Stimulated activated CD4-positive, alpha-beta T cell treated with anti-CD3 and anti-CD28 coated beads, Interleukin-2, amount 100 ng/mL, for 4 hours (primary cell): ENCODE results near the gene CNTN2.

ENCODE experiments used
- DNase-seq: peaks from one replicate; pipeline ENCODE4 v3.0.0-alpha.2; 2020; ENCODE audit warnings: low read depth

CNTN2 gene

DNA sequence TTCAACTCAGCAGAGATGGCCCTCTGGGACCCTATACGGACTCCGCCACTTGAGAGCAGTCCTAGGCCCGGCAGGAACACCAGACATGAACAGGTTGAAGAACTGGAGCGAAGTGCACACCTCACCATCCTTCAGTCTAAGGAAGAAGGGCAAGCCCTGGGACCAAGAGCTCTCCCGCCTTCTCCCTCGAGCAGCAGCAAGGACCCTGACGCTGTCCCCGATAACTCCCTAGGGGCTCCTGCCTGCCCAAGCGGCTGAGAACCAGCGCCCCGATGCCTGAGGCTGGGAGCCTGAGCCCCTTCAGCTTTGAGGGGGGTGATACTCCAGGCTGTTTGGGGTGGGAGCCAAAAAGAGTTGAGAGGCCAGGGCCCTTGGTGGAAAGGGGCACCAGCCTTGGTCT lies 31.1 kb downstream of the CNTN2 start:
- DNase-seq = no peak

DNA sequence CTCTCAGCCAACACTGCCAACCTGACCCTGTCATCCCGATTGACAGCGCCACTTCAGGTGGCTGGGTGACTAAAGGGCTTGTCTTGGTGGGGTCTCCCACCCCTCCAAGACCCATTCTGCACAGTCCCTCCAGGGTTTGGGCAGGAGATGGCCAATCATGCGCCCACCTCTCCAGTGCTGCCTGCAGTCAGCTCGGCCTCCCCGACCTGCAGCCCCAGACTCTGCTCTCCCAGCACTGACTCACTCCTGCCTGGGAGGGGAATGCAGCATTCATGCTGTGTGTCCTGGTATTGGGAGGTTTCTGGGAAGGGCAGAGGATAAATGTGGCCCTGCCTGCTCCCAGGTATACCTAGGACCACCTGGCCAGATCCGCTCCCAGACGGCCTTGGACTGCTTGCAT lies 31.5 kb downstream of the CNTN2 start:
- no peak for DNase-seq

DNA sequence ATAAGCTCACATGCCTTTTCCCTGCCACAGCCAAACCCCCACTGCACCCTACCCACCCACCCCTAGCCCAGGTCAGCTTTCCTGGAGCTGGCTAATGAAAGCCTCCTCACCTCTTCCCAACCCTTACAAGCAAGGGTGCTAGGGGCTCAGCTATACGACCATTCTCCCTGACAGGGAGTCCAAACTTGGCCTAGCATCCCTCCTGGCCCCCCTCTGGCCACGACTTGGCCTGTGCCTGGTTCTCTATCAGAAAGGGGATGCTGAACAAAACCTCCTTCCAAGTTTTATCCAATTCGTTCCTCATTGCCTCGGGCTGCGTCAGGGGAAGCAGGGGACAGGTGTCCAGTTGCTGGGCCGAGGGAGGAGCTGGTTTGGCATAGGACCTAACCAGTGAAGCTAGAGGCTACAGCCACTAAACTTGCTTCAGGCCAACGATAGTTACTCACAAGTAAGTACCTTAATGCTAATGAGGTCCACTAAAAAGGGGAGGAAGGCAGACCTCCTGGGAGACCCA lies 32.7 kb downstream of the CNTN2 start:
- no peak for DNase-seq

DNA sequence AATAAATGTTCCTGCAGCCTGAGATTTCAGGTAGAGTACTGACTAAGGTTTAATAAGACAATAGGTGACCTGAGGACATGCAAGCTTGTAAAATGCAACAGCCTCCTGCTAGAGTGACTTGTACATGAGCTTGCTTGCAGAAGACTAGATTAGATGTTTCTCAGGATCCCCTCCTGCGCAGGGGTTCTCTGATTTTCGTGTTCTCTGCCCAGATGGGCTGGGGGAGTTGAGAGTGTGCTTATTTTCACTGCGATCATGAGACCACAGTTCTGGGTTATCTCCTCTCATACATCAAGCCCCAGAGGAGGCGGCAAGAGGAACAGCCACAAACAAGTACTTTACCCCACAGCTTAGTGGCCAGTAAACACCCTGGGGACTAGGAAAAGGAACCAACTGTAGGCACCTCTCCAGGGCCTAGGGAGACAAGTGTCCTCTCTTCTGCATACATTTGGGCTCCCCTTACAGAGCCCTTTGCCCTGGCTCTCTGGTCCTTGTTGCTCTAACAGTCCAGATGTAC lies 33.3 kb downstream of the CNTN2 start:
- DNase-seq = no peak

DNA sequence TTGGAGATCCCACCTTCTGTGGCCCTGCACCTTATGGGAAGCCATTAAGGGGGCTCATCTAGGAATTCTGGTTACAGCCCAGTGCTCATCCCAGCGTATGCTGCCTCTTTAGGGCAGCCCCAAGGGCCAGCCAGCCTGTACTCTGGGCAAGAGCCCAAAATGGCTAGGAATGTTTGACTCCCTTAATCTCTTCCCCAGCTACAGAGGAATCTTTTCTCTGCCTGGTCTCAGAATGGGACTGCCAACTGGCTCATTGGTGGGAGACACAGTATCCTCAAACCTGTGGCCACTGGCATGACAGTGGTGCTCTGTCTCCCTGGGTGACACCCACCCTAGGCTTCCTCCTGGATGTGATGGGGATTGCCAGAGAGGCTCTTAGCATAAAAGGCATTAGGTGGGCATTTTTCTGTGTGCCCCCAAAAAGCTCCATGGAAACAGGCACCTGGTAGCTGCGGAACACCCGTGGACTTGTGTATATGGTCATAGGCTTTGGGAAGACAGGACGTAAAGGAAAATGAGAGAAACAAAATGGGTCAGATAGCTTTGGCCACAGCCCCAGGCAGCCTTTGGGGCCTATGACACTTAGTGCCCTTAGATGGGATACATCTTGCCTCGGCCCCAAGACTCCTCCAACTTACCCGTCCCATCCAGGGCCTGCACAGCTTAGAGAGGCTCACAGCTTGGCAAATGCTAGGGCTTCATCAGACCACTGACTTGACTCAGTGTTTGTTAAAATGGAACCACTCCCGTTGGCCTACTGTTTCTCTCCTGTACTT lies 34.3 kb downstream of the CNTN2 start:
- DNase-seq = no peak

DNA sequence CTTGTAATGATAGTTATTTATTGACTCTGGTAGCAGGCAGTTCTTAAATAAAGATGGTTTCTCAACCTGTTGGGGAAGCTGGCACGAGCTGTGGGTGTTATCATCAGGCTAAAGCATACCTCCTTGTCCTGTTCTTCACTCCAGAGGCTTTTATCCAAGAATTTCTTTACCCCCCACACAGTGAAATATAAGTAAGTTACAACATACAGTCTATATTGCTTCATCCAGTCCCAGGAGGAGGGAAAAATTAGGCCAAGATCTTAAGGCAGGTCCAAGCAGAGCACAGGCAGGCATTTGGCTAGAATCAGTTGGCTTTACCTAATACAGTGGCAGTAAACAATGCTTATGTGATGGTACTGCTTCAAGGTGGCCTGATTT lies 34.9 kb downstream of the CNTN2 start:
- no peak for DNase-seq

DNA sequence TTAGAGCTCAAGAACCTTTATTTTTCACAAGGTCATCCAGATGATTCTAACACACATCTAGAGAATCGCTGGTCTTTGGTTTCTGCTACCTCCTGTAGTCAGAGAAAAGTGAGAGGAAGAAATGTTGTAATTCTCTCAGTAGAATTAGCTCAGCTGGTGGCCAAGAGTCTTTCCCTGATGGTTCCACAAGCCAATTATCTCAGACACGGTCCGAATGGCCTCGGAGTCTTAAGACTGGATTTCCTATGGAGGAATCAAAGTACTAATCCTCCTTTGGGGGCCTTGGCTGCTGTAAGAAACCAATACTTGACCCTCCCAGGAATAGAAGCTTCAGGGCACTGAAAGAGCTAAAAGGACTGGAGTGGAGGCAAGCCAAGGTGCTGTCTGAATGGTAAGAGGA lies 39.4 kb downstream of the CNTN2 start:
- no peak for DNase-seq

DNA sequence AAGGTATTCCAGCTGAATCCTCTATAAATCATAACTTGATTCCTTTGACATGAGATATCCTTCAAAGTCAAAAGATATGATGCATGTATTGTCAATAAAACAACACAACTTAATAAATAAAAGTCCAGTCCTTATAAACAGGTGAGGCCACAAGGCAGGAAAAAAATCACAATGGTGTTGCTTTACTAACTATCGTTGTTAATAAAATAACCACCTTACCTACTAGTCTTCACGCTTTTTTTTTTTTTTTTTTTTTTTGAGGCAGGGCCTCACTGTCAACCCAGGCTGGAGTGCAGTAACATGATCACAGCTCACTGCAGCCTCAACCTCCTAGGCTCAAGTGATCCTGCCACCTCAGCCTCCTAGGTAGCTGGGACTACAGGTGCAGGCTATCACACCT lies 41.3 kb downstream of the CNTN2 start, which contains the start of gene TMEM81:
Gene TMEM81 (minus strand): TSS at position 101 of the 400 bp plus-strand sequence. CDS start 140 bp downstream, outside the sequence.
- DNase-seq = no peak

DNA sequence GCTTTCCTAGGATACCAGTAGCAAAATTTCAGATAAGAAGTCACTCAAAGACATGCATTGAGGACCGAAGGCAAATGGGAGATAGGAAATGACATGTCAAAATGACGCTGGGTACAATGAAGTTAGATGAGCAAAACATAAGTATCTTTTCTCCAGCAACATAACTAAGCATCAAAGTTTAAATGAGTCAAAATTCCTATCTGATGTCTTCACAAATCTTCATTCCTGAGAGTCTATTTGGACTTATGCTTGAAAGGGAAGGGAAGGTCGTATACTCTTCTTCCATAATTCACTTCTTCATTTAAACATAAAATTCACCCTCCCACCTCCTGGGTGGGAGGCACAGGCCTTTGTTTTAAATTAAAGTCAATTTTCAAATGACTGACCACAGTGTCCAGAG lies 45.3 kb downstream of the CNTN2 start:
- DNase-seq = no peak

DNA sequence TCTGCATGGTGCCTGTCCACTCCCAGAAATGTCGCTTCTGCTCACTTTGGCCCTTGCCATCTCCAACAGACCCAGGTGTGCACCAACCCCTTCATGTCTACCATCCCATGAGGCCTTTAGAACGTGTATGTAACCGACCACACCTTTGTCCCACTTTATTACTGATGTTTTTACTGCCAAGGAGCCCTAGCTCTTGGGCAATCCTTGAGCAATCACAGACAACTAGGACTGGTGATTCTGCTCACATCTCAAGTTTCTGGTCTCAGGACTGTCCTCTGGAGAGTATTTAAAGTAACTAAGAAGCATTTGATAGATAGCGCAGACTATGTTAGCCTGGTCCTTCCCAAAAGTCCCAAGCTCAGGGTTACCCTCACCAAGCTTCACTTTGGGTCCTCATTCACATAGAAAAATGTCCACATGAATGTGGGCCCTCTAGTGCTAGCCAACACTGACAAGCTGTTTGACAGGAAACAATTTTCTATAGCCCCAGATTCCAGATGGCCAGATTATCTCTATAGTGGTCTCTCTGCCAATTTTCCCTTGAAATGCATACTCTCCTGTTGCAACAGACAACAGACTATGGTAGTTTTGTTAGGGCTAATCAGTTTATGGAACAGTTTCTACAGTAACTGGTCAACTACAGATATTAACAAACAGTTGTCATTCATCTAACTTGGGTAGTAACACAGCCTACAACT lies 48.2 kb downstream of the CNTN2 start:
- no peak for DNase-seq

DNA sequence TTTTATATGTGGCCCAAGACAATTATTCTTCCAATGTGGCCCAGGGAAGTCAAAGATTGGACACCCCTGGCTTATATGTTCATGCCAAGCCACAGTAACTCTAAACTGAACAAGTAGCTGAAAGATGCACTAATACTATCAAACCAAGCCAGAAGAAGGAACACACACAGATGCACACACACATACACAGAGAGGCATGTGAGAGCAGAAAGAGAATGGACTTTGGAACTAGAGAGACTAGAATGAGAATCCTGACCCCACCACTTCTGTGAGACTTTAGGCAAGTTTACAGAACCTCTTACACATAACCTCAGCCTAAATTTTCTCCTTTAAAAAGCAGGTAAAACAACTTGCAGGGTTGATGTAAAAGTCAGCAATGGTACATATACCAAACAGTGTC lies 52.4 kb downstream of the CNTN2 start:
- DNase-seq = no peak

DNA sequence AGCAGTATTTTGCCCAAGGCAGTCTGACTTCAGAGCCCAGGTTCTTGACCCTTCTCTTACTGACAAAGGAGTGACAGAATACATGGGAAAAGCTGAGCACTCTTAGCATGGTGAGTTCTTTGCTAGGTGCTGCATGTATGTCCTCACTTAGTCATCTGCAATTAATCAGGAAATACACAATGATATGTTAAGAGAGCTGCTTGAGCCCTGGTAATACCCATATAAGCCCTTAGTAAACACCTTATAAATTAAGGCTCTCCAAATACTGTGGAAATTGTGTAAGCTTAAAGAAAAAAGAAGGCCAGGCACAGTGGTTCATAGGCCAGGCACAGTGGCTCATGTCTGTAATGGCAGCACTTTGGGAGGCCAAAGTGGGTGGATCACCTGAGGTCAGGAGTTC lies 55.2 kb downstream of the CNTN2 start:
- no peak for DNase-seq

DNA sequence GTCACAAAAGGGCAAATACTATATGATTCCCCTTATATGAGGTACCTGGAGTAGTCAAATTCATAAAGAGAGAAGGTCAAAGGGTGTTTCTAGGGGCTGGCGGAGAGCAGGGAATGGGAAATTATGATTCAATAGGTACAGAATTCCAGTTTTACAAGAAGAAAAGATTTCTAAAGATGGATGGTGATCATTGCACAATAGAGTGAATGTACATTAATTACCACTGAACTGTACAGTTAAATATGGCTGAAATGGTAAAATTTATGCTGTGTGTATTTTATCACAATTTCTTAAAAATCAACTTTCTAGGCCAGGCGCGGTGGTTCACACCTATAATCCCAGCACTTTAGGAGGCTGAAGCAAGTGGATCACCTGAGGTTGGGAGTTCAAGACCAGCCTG lies 59.4 kb downstream of the CNTN2 start:
- DNase-seq = no peak

DNA sequence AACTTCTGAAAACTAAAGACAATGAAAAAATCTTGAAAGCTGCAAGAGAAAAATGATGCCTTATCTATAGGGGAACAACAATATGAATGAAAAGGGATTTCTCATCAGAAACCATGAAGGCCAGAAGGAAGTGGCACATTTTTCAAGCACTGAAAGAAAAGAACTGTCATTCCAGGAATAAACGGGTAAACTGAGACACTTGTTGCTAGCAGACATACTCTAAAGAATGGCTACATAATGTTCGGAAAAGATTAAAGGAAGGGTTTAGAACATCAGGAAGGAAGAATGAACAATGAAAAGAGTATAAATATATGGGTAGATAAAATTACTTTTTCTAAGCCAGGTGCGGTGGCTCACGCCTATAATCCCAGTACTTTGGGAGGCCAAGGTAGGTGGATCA lies 64.3 kb downstream of the CNTN2 start:
- no peak for DNase-seq

DNA sequence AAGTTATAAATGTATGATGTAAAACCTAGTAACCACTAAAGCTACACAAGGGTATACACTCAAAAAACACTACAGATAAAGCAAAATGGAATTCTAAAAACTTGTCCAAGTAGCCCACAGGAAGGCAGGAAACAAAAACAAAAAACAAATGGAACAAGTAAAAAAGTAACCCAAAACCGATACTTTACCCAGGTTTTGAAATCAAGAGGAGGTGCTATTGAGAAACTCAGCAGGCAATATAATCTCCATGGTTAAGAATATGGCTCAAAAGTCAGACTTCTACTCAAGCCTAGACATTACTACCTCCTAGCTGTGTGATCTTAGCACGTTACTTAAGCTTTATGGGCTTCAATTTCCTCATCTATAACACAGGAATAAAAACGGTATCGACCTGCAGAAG lies 65.5 kb downstream of the CNTN2 start:
- DNase-seq = no peak

DNA sequence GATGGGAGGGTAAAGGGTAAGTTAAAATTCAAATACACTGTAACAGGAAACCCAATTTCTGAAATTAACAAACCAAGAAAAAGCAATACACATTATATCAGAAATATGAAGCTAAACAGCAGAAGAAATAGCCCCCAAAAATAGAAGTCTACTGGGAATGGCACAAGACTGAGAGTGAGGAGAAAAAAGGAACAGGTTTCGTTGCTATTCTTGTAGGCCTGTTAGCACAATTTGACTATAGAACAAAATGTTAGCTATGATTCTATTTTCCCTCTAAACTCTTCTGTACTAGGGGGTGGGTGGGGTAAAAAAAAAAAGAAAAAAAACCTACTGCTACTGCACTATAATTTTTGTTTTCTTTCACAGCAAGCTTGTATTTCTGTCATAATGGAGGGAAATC lies 66.3 kb downstream of the CNTN2 start:
- DNase-seq = no peak

DNA sequence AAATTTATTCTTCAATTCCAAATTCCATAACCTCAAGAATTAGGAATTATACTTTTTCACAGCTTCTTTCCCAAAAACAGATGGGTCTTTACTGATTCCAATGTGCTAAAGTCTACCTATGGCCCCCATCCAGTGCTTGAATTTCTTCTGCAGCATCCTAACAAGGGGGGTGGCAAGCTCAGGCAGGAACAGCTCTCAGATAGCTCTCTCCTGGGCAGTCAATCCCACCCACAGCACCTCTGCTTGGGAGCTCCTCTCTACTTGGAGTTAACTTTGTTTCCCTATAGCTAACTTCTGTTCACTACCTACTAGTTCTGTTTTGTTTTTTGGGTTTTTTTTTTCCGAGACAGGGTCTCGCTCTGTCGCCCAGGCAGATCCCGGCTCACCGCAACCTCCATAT lies 66.7 kb downstream of the CNTN2 start:
- no peak for DNase-seq

DNA sequence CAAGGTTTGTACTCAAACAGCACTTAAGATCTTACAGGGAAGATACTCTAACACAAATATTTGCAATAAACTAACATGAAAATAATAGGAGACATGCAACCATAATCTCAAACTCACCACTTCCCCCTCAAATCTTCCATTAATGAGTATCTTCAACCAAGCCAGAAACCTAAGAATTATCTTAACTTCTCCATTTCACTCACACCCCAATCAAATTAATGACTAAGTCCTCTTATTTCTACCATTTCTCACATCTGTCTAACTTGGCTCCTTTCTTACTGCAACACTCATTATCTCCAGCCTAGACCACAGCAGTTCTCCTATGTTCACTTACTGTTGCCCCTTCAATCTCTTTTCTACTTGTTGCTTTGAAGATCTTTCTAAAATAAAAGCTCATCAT lies 68.3 kb downstream of the CNTN2 start:
- DNase-seq = no peak

DNA sequence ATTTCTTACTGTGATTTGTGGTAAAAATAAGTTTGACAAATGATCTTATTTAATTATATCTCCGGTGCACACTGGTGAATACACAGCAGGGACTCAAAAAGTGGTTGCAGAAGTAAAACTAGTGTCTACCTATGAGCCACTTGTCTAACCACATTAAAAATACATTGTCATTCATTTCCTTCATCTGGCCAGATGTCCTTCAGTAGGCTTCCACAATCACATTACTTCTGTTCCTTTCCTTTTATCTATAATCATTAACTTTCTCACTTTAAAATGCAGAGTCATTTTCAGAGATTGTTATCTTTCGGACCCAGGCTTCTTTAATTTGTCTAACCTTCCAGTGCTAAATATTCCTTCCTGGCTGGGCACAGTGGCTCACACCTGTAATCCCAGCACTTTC lies 75.7 kb downstream of the CNTN2 start:
- DNase-seq = no peak

DNA sequence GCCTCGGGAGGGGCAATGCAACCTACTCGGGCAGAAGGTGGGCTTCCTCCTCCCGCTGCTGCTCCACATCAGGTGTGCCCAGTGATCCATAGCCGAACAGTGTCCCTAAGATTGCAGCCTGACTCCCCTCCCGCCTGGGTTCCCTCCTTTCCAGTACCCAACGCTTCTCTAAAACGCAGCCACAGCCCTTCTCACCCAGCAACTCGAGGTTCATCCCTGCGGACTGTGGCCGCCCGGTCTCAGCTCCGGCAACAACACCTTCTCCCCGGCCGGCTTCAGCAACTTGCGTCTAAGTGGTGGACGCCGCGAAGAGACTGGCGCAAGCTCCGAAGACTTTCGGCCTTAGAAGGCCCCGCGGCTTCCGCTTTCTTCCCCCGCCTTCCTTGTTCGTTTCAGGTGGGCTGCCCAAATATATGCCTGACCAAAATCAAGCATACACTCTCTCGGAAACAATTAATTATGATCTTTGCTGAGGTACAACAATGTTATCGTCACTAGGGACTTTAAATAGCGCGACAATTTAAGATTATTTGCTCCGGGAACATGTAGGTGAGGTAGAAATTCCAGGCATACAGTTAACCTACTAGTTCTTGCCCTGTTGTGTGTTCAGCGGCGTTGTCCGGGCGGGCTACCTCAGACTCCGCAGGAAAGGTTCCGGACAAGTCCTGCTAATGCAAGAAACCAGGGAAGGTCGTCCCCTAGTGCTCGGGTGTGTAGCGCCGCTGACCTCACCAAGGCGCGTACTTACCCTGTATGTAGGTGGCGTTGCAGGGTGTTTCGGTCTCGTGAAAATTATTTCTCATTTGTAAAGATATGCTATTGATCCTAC lies 78.9 kb downstream of the CNTN2 start, which contains the start of gene RBBP5:
Gene RBBP5 (minus strand): TSS at position 319 of the 829 bp plus-strand sequence. CDS start 105 bp downstream, at position 214.
- peak; percentile 91 for DNase-seq

DNA sequence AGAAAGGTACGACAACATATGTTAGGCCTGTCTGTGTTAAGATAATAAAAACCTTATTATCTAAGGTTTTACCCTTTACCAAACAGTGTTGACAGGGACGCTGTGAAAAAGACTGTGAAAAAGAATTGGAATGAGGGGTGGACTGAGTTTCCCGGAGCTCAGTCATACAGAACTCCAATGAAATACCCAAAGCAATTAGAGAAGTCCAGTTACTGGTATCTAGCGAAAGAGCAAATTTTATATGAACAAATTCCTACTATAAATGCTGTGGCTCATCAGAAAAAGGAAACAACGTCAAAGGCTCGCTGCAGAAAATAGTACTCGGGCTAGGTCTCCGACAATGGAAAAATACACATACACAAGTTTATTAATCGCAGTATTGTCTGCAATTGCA lies 79.5 kb downstream of the CNTN2 start:
- no peak for DNase-seq

DNA sequence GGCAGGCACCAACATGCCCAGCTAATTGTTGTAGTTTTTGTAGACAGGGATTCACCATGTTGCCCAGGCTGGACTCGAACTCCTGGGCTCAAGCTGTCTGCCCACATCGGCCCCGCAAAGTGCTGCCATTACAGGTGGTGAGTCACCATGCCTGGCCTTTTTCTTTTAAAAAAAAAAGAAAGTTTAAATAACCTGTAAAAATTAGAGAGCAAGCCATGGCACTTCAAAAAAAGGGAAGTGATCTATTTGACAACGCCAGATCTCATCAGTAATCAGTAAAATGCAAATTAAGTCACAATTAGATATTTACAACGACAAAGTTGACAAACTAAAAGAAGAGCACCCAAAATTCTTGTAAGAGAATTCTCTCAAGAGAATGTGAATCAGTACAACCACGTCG lies 81.7 kb downstream of the CNTN2 start:
- DNase-seq = no peak
